LHCN-M2 (cell line): Measurements from ENCODE around the gene VOPP1. TPM values are rescaled to one million over a fixed set of nuclear protein-coding genes. Genes with fewer than 3 reads are reported as not detected.
"Not testable (repeated sequence)": the region's sequence is repeated elsewhere in the genome, so short reads cannot be mapped to it uniquely, and the experiment has no call there.

Experiments used
- DNase-seq: peaks from one replicate; pipeline ENCODE4 v3.0.0-alpha.2; 2012; ENCODE audit warnings: low read depth
- polyA plus RNA-seq: library from polyadenylated mRNA; unstranded; fragments of >200 nt; gene quantifications from one replicate; pipeline ENCODE4 v1.2.1, GENCODE V29; 2012; ENCODE audit warnings: missing spikeins
- total RNA-seq: library from RNA; depleted of rRNA; stranded (reverse); fragments of >200 nt; gene quantifications from 2 replicates; pipeline ENCODE4 v1.2.3, GENCODE V29; 2014; rRNA removed

Gene VOPP1
- 192 and 201 TPM in 2 replicates for total RNA-seq
- polyA plus RNA-seq, result 169 TPM

- DNase-seq, result peak; percentile 73
Observed at GRCh38 chr7:55572378-55573233, at the start of gene VOPP1. TSS of gene VOPP1 (minus strand) at chr7:55572502. CDS start at chr7:55572324, 178 bp downstream.

GRCh38 chr7:55618913-55619312 is 46.6 kb upstream of the VOPP1 start:
- DNase-seq, result no peak

- not testable (repeated sequence) for DNase-seq
Observed at GRCh38 chr7:55614365-55615064, 42.2 kb upstream of the VOPP1 start.

- not testable (repeated sequence) for DNase-seq
Observed at GRCh38 chr7:55609726-55610125, 37.4 kb upstream of the VOPP1 start.

- DNase-seq, result not testable (repeated sequence)
Observed at GRCh38 chr7:55605661-55606060, 33.4 kb upstream of the VOPP1 start.

- DNase-seq, result peak; percentile 31
Observed at GRCh38 chr7:55597944-55598499, 25.7 kb upstream of the VOPP1 start.

- DNase-seq, result not testable (repeated sequence)
Observed at GRCh38 chr7:55597214-55597739, 25.0 kb upstream of the VOPP1 start.

- no peak for DNase-seq
Observed at GRCh38 chr7:55595511-55595910, 23.2 kb upstream of the VOPP1 start.

- no peak for DNase-seq
Observed at GRCh38 chr7:55594870-55595269, 22.6 kb upstream of the VOPP1 start.

- no peak for DNase-seq
Observed at GRCh38 chr7:55594414-55594813, 22.1 kb upstream of the VOPP1 start.

- DNase-seq, result peak; percentile 77
Observed at GRCh38 chr7:55593515-55594318, 21.4 kb upstream of the VOPP1 start.

GRCh38 chr7:55593172-55593514 is 20.8 kb upstream of the VOPP1 start:
- no peak for DNase-seq

- DNase-seq, result no peak
Observed at GRCh38 chr7:55592492-55592891, 20.2 kb upstream of the VOPP1 start.

- DNase-seq, result no peak
Observed at GRCh38 chr7:55591282-55591931, 19.1 kb upstream of the VOPP1 start.

GRCh38 chr7:55590517-55591281 is 18.4 kb upstream of the VOPP1 start:
- DNase-seq, result no peak

GRCh38 chr7:55589905-55590304 is 17.6 kb upstream of the VOPP1 start:
- DNase-seq, result no peak

- no peak for DNase-seq
Observed at GRCh38 chr7:55588976-55589604, 16.8 kb upstream of the VOPP1 start.

GRCh38 chr7:55588379-55588699 is 16.0 kb upstream of the VOPP1 start:
- no peak for DNase-seq

GRCh38 chr7:55587687-55588378 is 15.5 kb upstream of the VOPP1 start:
- no peak for DNase-seq
